GM12801 (cell line): ENCODE measurements around the gene EDAR.

Experiments used
- CTCF ChIP-seq: IDR thresholded peaks from one replicate; pipeline ENCODE4 v1.5.1; 2011; ENCODE audit warnings: control low read depth; ENCODE audit not compliant: insufficient read length; ENCODE audit errors: extremely low read depth

Gene EDAR

DNA sequence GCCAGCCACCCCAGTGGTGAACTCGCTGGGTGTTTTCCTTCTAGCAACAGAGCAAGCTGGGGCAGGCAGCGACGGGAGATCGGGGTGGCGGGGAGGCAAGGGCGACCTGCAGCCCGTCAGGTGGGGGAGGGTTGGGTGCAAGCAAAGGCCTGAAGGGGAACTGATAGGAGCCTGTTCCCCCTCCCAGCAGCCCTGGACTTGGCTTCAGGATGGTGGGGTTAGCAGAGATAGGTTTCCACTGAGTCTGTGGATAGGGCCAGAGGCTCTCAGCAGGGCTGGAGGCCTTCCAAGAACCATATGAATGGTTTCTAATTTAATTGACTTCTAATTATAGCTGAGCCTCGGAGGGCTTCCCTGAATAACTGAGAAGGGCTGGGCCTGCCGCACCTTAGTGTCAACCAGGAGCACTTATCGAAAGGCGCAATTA lies 55.3 kb downstream of the EDAR start:
- TF ChIP-seq CTCF, result no peak

DNA sequence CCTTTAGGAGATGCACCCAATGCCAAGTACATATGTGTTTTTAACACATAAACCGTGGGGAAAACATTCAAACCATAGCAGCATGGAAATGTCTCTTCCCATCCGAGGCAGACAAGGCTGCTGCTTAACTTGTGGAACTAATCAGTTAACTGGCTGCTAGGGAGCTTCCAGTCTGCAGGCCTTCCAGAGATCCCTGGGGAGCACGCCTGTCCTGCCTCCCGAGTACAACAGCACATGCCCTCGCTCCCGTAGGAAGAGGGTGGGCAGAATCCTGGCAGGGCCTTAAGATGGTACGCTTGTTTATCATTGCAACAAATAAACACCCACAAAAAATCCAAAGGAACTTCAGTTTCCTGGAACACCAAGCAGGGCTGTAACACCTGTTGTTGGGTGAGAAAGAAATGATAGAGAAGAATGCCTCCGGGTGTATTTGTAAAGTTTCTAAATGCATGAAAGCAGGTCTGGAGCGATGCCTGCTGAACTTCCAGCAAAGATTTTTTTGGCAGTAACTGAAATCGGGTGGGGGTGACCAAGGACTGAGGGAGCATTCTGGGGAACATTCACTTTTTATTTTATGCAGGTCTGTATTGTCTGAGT lies 56.2 kb downstream of the EDAR start:
- no peak for TF ChIP-seq CTCF

GRCh38 chr2:108931372-108931771 lies 57.6 kb downstream of the EDAR start:
- TF ChIP-seq CTCF, result no peak

- no peak for TF ChIP-seq CTCF
These were observed 59.1 kb downstream of the EDAR start for GRCh38 chr2:108929807-108930425.

GRCh38 chr2:108928660-108929377 lies 60.2 kb downstream of the EDAR start:
- no peak for TF ChIP-seq CTCF

- TF ChIP-seq CTCF, result no peak
These were observed 60.9 kb downstream of the EDAR start for GRCh38 chr2:108927936-108928659.

- no peak for TF ChIP-seq CTCF
These were observed 61.6 kb downstream of the EDAR start for GRCh38 chr2:108927405-108927804.
